ENCODE measurements around the gene GBX1.

Gene GBX1

DNA sequence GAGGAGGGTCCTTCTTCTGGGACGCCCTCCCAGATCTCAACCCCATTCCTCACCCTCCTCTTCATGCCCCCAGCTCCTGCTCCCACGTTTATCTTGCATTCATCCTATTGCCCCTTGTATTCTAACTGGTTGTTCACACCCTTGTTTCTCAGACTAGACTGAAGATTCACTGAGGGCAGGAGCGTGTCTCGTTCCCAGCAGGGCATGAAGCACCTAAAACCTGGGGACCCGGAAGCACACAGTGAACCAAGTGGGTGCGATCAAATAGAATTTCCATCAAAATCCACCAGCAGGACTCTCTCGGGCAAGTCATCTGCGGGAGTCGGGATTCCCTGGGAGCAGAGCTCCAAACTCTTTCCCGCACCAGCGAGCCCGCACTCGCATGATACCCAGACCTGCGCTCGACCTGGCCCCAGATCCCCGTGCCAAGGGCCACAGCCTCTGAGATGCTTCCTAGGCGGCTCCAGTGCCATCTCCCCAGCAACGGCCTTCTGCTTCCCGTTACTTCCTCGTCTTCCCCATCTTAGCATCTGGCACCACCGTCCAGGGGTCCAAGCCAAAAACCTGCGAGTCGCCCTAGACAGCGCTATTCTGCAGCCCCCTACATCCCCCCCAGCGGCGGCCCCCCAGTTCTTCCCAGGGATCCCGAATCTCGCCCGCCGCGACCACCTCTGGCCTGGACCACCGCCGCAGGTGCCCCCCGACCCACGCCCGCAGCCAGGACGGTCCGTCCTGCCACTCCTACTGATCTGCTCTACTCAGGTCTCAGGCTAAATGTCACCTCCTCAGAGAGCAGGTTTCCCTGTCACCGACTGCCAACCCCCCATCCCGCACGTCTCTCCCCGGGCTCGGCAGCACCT lies 6.1 kb upstream of the GBX1 start:
- TF ChIP-seq, protein P1, sequence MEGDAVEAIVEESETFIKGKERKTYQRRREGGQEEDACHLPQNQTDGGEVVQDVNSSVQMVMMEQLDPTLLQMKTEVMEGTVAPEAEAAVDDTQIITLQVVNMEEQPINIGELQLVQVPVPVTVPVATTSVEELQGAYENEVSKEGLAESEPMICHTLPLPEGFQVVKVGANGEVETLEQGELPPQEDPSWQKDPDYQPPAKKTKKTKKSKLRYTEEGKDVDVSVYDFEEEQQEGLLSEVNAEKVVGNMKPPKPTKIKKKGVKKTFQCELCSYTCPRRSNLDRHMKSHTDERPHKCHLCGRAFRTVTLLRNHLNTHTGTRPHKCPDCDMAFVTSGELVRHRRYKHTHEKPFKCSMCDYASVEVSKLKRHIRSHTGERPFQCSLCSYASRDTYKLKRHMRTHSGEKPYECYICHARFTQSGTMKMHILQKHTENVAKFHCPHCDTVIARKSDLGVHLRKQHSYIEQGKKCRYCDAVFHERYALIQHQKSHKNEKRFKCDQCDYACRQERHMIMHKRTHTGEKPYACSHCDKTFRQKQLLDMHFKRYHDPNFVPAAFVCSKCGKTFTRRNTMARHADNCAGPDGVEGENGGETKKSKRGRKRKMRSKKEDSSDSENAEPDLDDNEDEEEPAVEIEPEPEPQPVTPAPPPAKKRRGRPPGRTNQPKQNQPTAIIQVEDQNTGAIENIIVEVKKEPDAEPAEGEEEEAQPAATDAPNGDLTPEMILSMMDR (IDR thresholded peaks at IDR 0.05; ENCODE audit: extremely low read depth, missing control alignments), result no peak
- DNase-seq (ENCODE audit: low spot score), result no peak

DNA sequence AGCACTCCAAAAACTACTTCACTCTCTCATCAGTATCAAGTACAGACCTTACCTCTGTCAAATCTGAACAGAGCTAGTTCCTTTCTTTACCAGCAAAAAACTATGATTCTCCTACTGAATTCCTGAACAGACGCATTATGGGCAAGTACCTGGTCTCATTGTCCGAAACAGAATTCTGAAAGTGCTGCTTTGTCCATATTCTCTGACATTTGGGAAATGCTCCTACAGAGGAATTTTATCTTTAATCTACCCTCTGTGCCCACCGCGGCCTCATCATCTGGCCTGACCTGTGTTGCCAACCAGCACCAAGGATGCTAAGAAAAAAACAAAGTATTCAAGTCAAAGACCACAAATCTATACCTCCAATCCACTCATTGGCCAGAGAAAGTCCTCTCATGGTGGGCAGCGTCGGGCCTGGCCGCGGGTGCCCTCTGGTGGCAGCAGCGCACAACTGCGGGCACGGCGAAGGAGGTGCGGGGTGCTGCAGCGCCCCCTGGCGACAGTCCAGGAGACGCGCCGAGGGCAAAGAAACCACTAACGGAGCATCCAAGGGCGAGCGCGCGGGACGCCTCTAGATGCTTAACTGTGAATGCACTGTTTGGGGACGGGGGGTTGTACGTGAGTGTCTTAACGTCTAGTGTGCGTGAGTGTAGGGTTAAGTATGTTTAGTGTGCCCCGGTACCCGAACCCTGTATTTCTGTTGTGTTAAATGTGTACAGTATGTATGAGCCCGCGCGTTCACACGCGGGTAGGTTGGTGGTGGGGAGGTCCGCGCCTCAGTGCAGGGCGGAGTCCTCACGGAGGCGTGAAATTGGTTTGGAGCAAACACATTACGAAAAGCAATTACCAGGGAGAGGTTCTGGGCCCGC lies 5.0 kb upstream of the GBX1 start:
- peak; percentile 94 for DNase-seq (ENCODE audit: low spot score)

GRCh38 chr7:151168787-151169162 lies 1.3 kb upstream of the GBX1 start:
- TF ChIP-seq, protein P1 (IDR thresholded peaks at IDR 0.05; ENCODE audit: extremely low read depth, missing control alignments), result no peak
- DNase-seq (ENCODE audit: low spot score), result no peak

More for the DNA sequence above, 5.0 kb upstream of the GBX1 start:
- TF ChIP-seq, protein P1 (IDR thresholded peaks at IDR 0.05; ENCODE audit: extremely low read depth, missing control alignments), result peak; percentile 100

- DNase-seq (ENCODE audit: low spot score), result peak; percentile 88
- TF ChIP-seq, protein P1 (IDR thresholded peaks at IDR 0.05; ENCODE audit: extremely low read depth, missing control alignments), result peak; percentile 84
These were observed 701 bp upstream of the GBX1 start for GRCh38 chr7:151168003-151168786.

GRCh38 chr7:151166629-151167196 lies 781 bp downstream of the GBX1 start:
- TF ChIP-seq, protein P1 (IDR thresholded peaks at IDR 0.05; ENCODE audit: extremely low read depth, missing control alignments), result no peak
- no peak for DNase-seq (ENCODE audit: low spot score)

DNA sequence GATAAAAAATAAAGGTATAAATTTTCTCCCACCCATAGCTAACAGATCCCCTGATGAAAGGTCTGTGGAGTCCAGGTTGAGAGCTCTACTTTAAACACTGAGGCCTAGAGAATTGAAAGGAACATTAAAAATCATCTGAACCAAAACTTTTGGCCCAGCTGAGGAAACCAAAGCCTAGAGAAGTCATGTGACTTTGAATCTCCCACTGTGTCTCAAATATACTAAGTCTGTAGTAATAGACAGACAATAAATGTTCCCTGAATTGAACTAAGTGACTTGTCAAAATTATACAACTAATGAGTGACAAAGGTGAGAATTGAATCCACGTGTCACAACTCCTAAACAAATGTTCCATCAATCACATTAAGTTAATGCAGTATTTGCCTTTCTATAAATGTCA lies 5.7 kb downstream of the GBX1 start:
- TF ChIP-seq, protein P1 (IDR thresholded peaks at IDR 0.05; ENCODE audit: extremely low read depth, missing control alignments), result no peak
- DNase-seq (ENCODE audit: low spot score), result no peak

Measured in GM20000 (cell line).